HFF-Myc (cell line): ENCODE results near the gene ARPC5.
"Not testable (repeated sequence)": the region's sequence is repeated elsewhere in the genome, so short reads cannot be mapped to it uniquely, and the experiment has no call there.

Experiments
- DNase-seq: peaks from one replicate; pipeline ENCODE4 v3.0.0-alpha.2; 2011; ENCODE audit warnings: low read depth; ENCODE audit errors: extremely low read depth
- H3K4me3 ChIP-seq: replicated peaks from 2 replicates; pipeline ENCODE4 v1.5.1; 2011; ENCODE audit warnings: low read depth, mild to moderate bottlenecking, control low read depth, low read length
- TF ChIP-seq, protein P1 (sequence below): IDR thresholded peaks from 2 replicates; pipeline ENCODE4 v1.5.1; 2012; ENCODE audit warnings: mild to moderate bottlenecking, low read depth, low read length, control low read depth; ENCODE audit errors: missing control alignments

ARPC5 gene

DNA sequence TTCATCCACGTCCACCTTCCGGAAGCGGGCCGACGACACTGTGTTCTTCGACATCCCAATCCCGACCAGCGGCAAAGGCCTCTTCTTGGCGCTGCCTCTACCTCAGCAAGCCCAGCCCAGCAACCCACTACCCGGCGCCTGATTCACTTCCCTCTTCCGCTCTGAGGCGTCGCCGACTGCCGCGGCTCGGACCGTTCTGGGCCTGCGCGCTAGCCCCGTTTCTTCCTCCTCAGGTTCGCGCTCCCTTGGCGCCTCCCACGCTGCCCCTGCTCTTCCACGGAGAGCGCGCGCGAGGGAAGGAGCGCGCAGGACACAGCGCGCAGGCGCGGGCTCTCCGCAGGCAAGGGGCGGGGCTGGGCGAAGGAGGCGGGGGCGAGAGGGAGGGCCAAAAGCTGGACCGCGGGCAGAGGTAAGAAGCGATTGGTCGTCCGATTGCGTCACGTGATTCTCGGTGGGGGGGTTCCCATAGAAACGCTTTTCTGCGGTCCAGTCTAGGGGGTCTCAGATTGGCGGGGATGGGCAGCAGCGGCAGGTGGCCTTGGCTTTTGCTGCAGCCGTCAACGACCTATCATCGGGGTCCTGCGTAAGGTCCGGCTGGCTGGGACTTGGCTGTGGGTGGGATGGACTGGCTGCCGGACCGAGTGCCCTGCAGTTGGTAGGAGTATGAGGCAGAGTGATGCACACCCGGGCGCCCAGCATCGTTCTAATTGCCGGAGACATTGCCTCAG, at the start of gene ARPC5:
TSS of gene ARPC5 (minus strand) at position 178 of the 728 bp plus-strand sequence. CDS start at position 54, 124 bp downstream.
- TF ChIP-seq, protein P1, sequence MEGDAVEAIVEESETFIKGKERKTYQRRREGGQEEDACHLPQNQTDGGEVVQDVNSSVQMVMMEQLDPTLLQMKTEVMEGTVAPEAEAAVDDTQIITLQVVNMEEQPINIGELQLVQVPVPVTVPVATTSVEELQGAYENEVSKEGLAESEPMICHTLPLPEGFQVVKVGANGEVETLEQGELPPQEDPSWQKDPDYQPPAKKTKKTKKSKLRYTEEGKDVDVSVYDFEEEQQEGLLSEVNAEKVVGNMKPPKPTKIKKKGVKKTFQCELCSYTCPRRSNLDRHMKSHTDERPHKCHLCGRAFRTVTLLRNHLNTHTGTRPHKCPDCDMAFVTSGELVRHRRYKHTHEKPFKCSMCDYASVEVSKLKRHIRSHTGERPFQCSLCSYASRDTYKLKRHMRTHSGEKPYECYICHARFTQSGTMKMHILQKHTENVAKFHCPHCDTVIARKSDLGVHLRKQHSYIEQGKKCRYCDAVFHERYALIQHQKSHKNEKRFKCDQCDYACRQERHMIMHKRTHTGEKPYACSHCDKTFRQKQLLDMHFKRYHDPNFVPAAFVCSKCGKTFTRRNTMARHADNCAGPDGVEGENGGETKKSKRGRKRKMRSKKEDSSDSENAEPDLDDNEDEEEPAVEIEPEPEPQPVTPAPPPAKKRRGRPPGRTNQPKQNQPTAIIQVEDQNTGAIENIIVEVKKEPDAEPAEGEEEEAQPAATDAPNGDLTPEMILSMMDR: no peak
- peak; percentile 91 for DNase-seq
- H3K4me3 ChIP-seq: peak within 1 kb of the TSS; percentile 85

DNA sequence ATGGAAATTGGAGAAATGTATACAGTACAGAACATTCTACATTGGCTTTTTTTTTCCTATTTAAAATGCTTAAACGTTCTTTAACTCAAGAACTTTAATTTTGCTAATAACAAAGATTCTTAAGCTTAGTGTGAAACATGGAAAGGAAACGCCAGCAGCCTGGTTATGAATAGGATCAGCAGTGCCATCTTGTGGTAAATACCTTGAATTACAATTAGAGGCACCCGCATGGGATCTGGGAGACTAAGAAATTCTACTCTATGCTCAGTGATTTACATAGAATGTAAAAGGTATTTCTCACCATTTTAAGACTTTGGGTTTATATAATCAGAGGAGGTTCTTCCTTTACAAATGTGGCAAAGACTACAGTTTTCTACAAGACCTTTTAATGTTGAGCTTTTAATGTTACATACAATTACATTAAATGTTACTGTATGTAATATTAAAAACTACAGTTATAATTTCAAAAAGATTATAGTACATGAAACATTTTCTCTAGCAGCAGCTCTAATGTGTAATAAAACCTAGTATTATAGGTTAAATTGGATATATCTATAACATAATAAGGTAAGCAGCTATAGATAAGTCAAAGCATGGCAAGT, 49.6 kb upstream of the ARPC5 start:
- peak; percentile 35 for DNase-seq
- TF ChIP-seq, protein P1: peak; percentile 62
- H3K4me3 ChIP-seq: no peak overlapping the region

DNA sequence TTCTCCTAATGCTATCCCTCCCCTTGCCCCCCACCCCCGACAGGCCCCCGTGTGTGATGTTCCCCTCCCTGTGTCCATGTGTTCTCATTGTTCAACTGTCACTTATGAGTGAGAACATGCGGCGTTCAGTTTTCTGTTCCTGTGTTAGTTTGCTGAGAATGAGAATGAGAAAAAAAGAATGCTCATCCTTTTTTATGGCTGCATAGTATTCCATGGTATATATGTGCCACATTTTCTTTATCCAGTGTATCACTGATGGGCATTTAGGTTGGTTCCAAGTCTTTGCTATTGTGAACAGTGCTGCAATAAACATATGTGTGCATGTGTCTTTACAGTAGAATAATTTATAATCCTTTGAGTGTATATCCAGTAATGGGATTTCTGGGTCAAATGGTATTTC, 43.8 kb upstream of the ARPC5 start:
- not testable (repeated sequence) for DNase-seq, H3K4me3 ChIP-seq

DNA sequence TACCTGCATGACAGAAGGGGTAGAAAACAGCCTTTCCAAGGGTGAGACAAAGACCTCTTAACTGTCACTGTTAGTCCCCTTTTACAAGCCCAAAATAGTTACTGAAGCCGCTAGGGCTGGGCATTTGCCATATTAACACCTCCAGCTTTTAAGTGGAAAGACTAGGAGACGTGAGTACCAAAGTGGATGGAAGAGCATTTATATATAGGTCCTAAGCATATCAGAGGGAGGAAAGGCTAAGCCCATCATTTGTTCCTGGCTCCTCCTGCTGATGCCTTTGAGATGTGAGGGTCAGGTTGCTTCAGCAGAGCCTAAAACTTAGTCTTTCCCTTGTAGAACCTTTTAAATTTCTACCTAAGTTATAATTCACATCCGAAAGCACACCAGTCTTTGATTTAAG, 43.2 kb upstream of the ARPC5 start:
- TF ChIP-seq, protein P1: no peak
- no peak for DNase-seq
- no peak overlapping the region for H3K4me3 ChIP-seq

DNA sequence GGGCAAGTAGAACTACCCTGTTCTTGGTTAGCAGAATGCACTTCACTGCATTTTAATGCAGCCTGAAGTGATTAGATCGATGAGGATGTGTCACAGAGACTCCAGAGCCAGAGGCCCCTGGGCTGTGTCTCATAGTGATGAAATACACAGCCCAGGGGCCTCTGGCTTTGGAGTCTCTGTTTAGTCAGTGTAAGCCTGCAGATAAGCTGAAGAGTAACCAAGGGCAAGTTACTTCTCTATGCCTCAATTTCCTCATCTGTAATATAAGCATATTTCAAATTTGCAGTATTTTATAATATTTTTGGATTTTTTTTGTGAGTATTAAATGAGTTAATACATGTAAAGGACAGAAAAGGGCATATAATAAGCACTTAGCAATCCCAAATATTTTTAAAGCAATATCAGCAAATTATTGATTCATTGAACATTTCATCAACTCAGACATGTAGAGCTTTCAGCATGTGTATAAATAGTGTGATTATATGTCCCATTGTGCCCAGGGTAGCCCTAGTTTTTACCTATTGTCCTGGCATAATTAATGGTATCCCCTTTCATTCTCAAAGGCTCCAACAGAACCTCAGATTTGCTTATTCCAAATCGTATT, 41.1 kb upstream of the ARPC5 start:
- H3K4me3 ChIP-seq: no peak overlapping the region
- TF ChIP-seq, protein P1: no peak
- no peak for DNase-seq

DNA sequence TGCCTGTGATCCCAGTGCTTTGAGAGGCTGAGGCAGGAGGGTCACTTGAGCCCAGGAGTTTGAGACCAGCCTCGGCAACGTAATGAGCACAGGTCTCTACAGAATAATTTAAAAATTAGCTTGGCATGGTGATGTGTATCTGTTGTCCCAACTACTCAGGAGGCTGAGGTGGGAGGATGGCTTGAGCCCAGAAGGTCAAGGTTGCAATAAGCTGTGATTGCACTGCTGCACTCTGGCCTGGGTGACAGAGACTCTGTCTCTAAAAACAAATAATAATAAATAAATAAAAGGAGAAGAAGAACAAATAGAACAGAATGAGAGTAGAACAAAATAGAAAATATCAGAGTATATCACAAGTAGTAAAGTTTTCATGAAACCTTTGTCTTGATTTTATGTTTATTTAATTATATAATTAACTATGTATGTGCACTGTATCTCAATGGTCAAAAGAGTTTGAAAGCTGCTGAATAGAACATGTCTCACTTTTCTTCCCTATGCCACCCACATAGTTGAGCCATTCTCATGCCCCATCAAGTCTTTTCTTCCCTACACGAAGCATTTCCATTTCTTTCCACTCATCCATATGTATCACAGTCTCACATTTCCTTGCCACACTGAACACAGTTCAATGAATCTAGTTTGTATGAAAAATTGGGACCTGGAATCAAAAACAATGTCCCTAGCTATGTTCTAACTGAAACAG, 40.5 kb upstream of the ARPC5 start:
- no peak for DNase-seq
- no peak overlapping the region for H3K4me3 ChIP-seq
- TF ChIP-seq, protein P1: no peak

DNA sequence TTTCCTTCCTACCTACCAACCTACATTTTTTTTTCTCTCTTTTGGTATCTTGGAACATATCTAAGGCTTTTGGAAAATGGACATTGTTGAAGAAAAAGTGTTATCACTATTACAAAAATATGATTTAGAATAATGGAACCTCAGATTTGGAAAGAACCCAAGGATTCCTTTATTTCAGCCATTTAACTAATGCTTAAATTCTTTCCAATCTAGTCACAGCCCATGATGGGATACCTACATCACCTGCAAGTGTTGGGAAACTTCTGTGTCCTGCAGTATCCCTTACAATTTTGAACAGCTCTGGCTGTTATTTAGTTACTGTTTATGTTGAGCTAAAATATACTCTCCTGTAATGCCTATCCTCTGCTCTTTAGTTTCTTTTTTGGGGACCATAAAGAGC, 39.8 kb upstream of the ARPC5 start:
- H3K4me3 ChIP-seq: no peak overlapping the region
- DNase-seq: no peak
- TF ChIP-seq, protein P1: no peak
